K562 (cell line): Measurements from ENCODE around the gene NAT14. TPM values are rescaled to one million over a fixed set of nuclear protein-coding genes. Genes with fewer than 3 reads are reported as not detected.

Experiments used
- ATAC-seq: fragments of 200-7000 bp; cut with Tn5 transposase; 3 replicates; pipeline ENCODE4 v1.9.1; 2020; ENCODE audit warnings: moderate library complexity
- Bru-seq: library from RNA; stranded (reverse); fragments of 400-500 nt; gene quantifications from one replicate; lab custom pipeline; 2021; lab: Mats Ljungman, UMichigan
- BruChase-seq, 2 experiments: library from RNA; stranded (reverse); fragments of 400-500 nt; gene quantifications; one replicate each; lab custom pipeline; 2021; lab: Mats Ljungman, UMichigan
- BruUV-seq: library from RNA; stranded (reverse); fragments of 400-500 nt; replicated peaks from 2 replicates; lab custom pipeline; 2021; lab: Mats Ljungman, UMichigan
- CTCF ChIA-PET: fragments of 300-600 bp; formaldehyde crosslinking; extraction: SDS; loops from one replicate; lab custom pipeline; 2021; ENCODE audit warnings: low intra/inter-chr PET ratio; lab: Yijun Ruan, JAX
- POLR2A ChIA-PET: fragments of 300-600, 350-650 bp; sonication (Branson Sonifier 250); formaldehyde crosslinking; extraction: SDS; loops from one replicate; lab custom pipeline; 2021; ENCODE audit warnings: antibody characterized with exemption, inconsistent platforms; lab: Yijun Ruan, JAX
- DNase-seq, 4 experiments: peaks; one replicate each; pipeline versions ENCODE4 v3.0.0 to v3.0.0-alpha.2; 2011 to 2018; ENCODE audit warnings: low spot score in 3 of 4, mixed read lengths in 3 of 4; ENCODE audit errors: extremely low read depth in 1 of 4
- FAIRE-seq: peaks from 2 replicates; lab custom pipeline; 2011; peaks lifted over from hg19 to GRCh38; lab: Jason Lieb, UNC
- H2AFZ ChIP-seq: 2 replicates; pipeline ENCODE4 v1.6.0; 2011; ENCODE audit warnings: low read depth, low read length, control low read depth, inconsistent platforms
- H3K27ac ChIP-seq: fragments of 200-600 bp; 3 replicates; pipeline ENCODE4 v1.8.0; 2011; ENCODE audit warnings: low read depth, mild to moderate bottlenecking, control low read depth, inconsistent platforms, low read length, moderate library complexity, mixed read lengths; ENCODE audit errors: extremely low read depth
- H3K27me3 ChIP-seq, 2 experiments: fragments of 300-600 bp in 1 of 2; 2 replicates in 1 of 2; 3 replicates in 1 of 2; pipeline versions ENCODE4 v1.6.0 to v1.8.0; 2011; ENCODE audit warnings: inconsistent platforms in 2 of 2, low read length in 2 of 2, mild to moderate bottlenecking in 1 of 2, mixed read lengths in 1 of 2, moderate library complexity in 1 of 2; ENCODE audit not compliant: control insufficient read depth in 2 of 2, insufficient read depth in 2 of 2
- H3K36me3 ChIP-seq: fragments of 300-600 bp; 3 replicates; pipeline ENCODE4 v1.8.0; 2011; ENCODE audit warnings: mild to moderate bottlenecking, low read length, inconsistent platforms; ENCODE audit not compliant: control insufficient read depth, insufficient read depth
- H3K4me1 ChIP-seq, 2 experiments: fragments of 200-600 bp in 1 of 2; replicated peaks in 1 of 2; 2 replicates in 1 of 2; 3 replicates in 1 of 2; pipeline versions ENCODE4 v1.5.1 to v1.8.0; 2011; ENCODE audit warnings: inconsistent platforms in 2 of 2, low read length in 2 of 2, mild to moderate bottlenecking in 1 of 2, mixed read lengths in 1 of 2, moderate library complexity in 1 of 2; ENCODE audit not compliant: control insufficient read depth in 2 of 2, insufficient read depth in 2 of 2
- H3K4me2 ChIP-seq: 2 replicates; pipeline ENCODE4 v1.6.1; 2011; ENCODE audit warnings: low read length, control low read depth, inconsistent platforms, mixed read lengths; ENCODE audit not compliant: insufficient read depth
- H3K4me3 ChIP-seq: fragments of 200-600 bp; sonication (generic), shearing (Covaris generic); 2 replicates; pipeline ENCODE4 v1.5.1; 2016; ENCODE audit warnings: control low read depth, inconsistent platforms
- H3K79me2 ChIP-seq: fragments of 200-600 bp; 3 replicates; pipeline ENCODE4 v1.8.0; 2011; ENCODE audit warnings: low read length, inconsistent platforms; ENCODE audit not compliant: control insufficient read depth, insufficient read depth
- H3K9ac ChIP-seq, 2 experiments: 2 replicates each; pipeline versions ENCODE4 v1.6.0 to v1.6.1; 2011; ENCODE audit warnings: low read depth in 2 of 2, low read length in 2 of 2, control low read depth in 1 of 2, inconsistent platforms in 1 of 2, mild to moderate bottlenecking in 1 of 2, mixed read lengths in 1 of 2; ENCODE audit not compliant: insufficient read depth in 1 of 2
- H3K9me1 ChIP-seq: one replicate; pipeline ENCODE4 v1.6.0; 2011; ENCODE audit warnings: inconsistent platforms, mild to moderate bottlenecking, low read length, moderate library complexity; ENCODE audit not compliant: control insufficient read depth, insufficient read depth
- H3K9me3 ChIP-seq: replicated peaks from 2 replicates; pipeline ENCODE4 v1.5.1; 2011; ENCODE audit warnings: low read depth, low read length, inconsistent platforms; ENCODE audit not compliant: control insufficient read depth, insufficient read depth
- H4K20me1 ChIP-seq: replicated peaks from 2 replicates; pipeline ENCODE4 v1.6.1; 2011; ENCODE audit warnings: low read length, inconsistent platforms, mixed read lengths; ENCODE audit not compliant: control insufficient read depth, insufficient read depth
- CREB1 ChIP-seq, 2 experiments: sonication (generic) in 1 of 2; formaldehyde crosslinking in 1 of 2; IDR thresholded peaks; 2 replicates each; pipeline versions ENCODE4 v1.6.1 to v1.8.0; 2012 to 2022; ENCODE audit warnings: inconsistent platforms in 1 of 2, mild to moderate bottlenecking in 1 of 2, missing genetic modification reagents in 1 of 2, moderate library complexity in 1 of 2
- POLR2AphosphoS5 ChIP-seq: IDR thresholded peaks from 2 replicates; pipeline ENCODE4 v1.6.1; 2011; ENCODE audit warnings: mild to moderate bottlenecking, low read depth, low read length, moderate library complexity; ENCODE audit not compliant: control insufficient read depth, insufficient read depth
- POLR2B ChIP-seq: fragments of 450-650 bp; IDR thresholded peaks from 2 replicates; pipeline ENCODE4 v1.6.1; 2018; ENCODE audit warnings: low read depth; ENCODE audit not compliant: partially characterized antibody
- PTBP1 ChIP-seq: fragments of 200-400 bp; formaldehyde crosslinking; IDR thresholded peaks from 2 replicates; pipeline ENCODE4 v1.6.1; 2017; ENCODE audit warnings: low read depth, low read length
- RBM22 ChIP-seq: fragments of 200-400 bp; formaldehyde crosslinking; IDR thresholded peaks from 2 replicates; pipeline ENCODE4 v1.6.1; 2018; ENCODE audit warnings: low read length, low read depth; ENCODE audit not compliant: poor library complexity, severe bottlenecking
- RUNX1 ChIP-seq: sonication (generic); IDR thresholded peaks from 2 replicates; pipeline ENCODE4 v1.6.1; 2016; ENCODE audit warnings: antibody characterized with exemption, low read depth
- SAFB ChIP-seq: fragments of 200-400 bp; formaldehyde crosslinking; IDR thresholded peaks from 2 replicates; pipeline ENCODE4 v1.6.1; 2017; ENCODE audit warnings: low read depth, low read length, borderline replicate concordance
- VEZF1 ChIP-seq: fragments of 200-800 bp; sonication (Bioruptor generic); IDR thresholded peaks from 2 replicates; pipeline ENCODE4 v1.6.1; 2017; ENCODE audit warnings: missing genetic modification characterization, missing compliant biosample characterization
- WGBS: fragments of 100-300 bp; shearing (Covaris generic); methylation state at CpG from one replicate; pipeline ENCODE4 v1.1.6; 2016; ENCODE audit warnings: low coverage, mixed read lengths; ENCODE audit not compliant: insufficient coverage; ENCODE audit errors: missing lambda C conversion rate; 5-methylcytosine and 5-hydroxymethylcytosine counted together
- in situ Hi-C: fragments of 300-500 bp; cut with MboI; formaldehyde crosslinking; loops from 4 replicates; pipeline ENCODE4 v1.15.0; 2018; ENCODE audit warnings: inconsistent platforms, mixed read lengths
- intact Hi-C: fragments of 100-400 bp; cut with micrococcal nuclease; formaldehyde crosslinking; loops from 2 replicates; pipeline ENCODE4 v1.14.2; 2022
- long read RNA-seq, 3 experiments: library from polyadenylated mRNA in 2 of 3; library from RNA in 1 of 3; unstranded in 2 of 3; stranded (forward) in 1 of 3; transcript quantifications; one replicate each; pipeline ENCODE4 v2.0.0, GENCODE V29; 2019 to 2022
- polyA minus RNA-seq, 3 experiments: library from RNA; depleted of rRNA, polyadenylated mRNA; stranded (reverse); fragments of >200 nt; gene quantifications; 2 replicates each; pipeline ENCODE4 v1.2.3, GENCODE V29; 2011
- polyA plus RNA-seq, 8 experiments: library from polyadenylated mRNA; depleted of rRNA in 4 of 8; stranded (reverse) in 5 of 8; unstranded in 3 of 8; fragments of >200 nt; fragmentation: Nextera tagmentation in 2 of 8; fragmentation: Illumina TruSeq in 1 of 8; extraction: Ambion mirVana in 2 of 8; extraction: Trizol in 1 of 8; gene quantifications; 2 replicates each; pipeline versions ENCODE4 v1.2.1 to v1.2.3, GENCODE V29; 2011 to 2014; ENCODE audit warnings: inconsistent platforms in 1 of 8, missing spikeins in 1 of 8
- total RNA-seq, 7 experiments: library from RNA; depleted of rRNA in 6 of 7; stranded (reverse); fragments of >200 nt in 6 of 7; fragmentation: Illumina TruSeq in 2 of 7; extraction: Trizol in 2 of 7; gene quantifications; 2 replicates each; pipeline versions ENCODE4 v1.2.1 to v1.2.3, GENCODE V29; 2011 to 2021; ENCODE audit warnings: low replicate concordance in 1 of 7

Gene NAT14
- 27.4 and 88.5 TPM in 2 replicates for total RNA-seq (2011; cell fraction: chromatin; rRNA removed; ENCODE audit: low replicate concordance)
- 74.0 and 77.5 TPM in 2 replicates for total RNA-seq (2011; cell fraction: nucleolus; rRNA removed)
- total RNA-seq (2011; cell fraction: nucleoplasm; rRNA removed): 51.5 and 61.8 TPM in 2 replicates
- total RNA-seq (2014; rRNA removed): 43.8 and 46.5 TPM in 2 replicates
- total RNA-seq (2014; rRNA removed; fragmentation: Illumina TruSeq; extraction: Trizol): 14.4 and 21.6 TPM in 2 replicates
- total RNA-seq (2015; rRNA removed; fragmentation: Illumina TruSeq; extraction: Trizol): 25.3 and 25.7 TPM in 2 replicates
- total RNA-seq (2021): 70.6 and 77.0 TPM in 2 replicates
- polyA plus RNA-seq (2011; rRNA removed): 30.3 and 44.3 TPM in 2 replicates
- 45.6 and 55.9 TPM in 2 replicates for polyA plus RNA-seq (2011; cell fraction: cytosol; rRNA removed)
- 148 and 191 TPM in 2 replicates for polyA plus RNA-seq (2011; cell fraction: nucleus; rRNA removed)
- polyA plus RNA-seq (2012): 56.6 and 78.2 TPM in 2 replicates
- polyA plus RNA-seq (2014; fragmentation: Illumina TruSeq; extraction: Trizol): 26.7 and 33.2 TPM in 2 replicates
- polyA plus RNA-seq (2014; fragmentation: Nextera tagmentation; extraction: Ambion mirVana): 1 to 10 TPM; 2.4 to 4.6 TPM
- polyA plus RNA-seq (2014; rRNA removed): 61.7 and 62.8 TPM in 2 replicates
- 4.2 and 4.8 TPM in 2 replicates for polyA minus RNA-seq (2011; rRNA and poly(A)+ RNA removed)
- 11.3 and 12.9 TPM in 2 replicates for polyA minus RNA-seq (2011; cell fraction: cytosol; rRNA and poly(A)+ RNA removed)
- polyA minus RNA-seq (2011; cell fraction: nucleus; rRNA and poly(A)+ RNA removed): 12.3 and 16.9 TPM in 2 replicates
- percentile 77 among the genes with signal in this experiment for Bru-seq, nascent RNA
- percentile 76 among the genes with signal in this experiment for BruChase-seq, experiment 1, labeled RNA remaining after a 2-hour chase
- percentile 80 among the genes with signal in this experiment for BruChase-seq, experiment 2, labeled RNA remaining after a 6-hour chase
- long read RNA-seq, experiment 1, transcript NAT14-201 (3 exons, 1,536 nt): major isoform, 14 of 62 reads
- long read RNA-seq, experiment 1, partial matches to known transcripts: 0 of 62 reads
- long read RNA-seq, experiment 1, other reads (novel, unspliced or antisense): 46 of 62 reads
- long read RNA-seq, experiment 2, transcript NAT14-201 (3 exons, 1,536 nt): major isoform, 26 of 67 reads
- long read RNA-seq, experiment 2, transcript NAT14-204 (2 exons, 1,011 nt): minor isoform, 14 of 67 reads
- long read RNA-seq, experiment 2, partial matches to known transcripts: 5 of 67 reads
- long read RNA-seq, experiment 2, other reads (novel, unspliced or antisense): 22 of 67 reads
- long read RNA-seq, experiment 3, partial matches to known transcripts: 1 of 7 reads
- long read RNA-seq, experiment 3, other reads (novel, unspliced or antisense): 5 of 7 reads

DNA sequence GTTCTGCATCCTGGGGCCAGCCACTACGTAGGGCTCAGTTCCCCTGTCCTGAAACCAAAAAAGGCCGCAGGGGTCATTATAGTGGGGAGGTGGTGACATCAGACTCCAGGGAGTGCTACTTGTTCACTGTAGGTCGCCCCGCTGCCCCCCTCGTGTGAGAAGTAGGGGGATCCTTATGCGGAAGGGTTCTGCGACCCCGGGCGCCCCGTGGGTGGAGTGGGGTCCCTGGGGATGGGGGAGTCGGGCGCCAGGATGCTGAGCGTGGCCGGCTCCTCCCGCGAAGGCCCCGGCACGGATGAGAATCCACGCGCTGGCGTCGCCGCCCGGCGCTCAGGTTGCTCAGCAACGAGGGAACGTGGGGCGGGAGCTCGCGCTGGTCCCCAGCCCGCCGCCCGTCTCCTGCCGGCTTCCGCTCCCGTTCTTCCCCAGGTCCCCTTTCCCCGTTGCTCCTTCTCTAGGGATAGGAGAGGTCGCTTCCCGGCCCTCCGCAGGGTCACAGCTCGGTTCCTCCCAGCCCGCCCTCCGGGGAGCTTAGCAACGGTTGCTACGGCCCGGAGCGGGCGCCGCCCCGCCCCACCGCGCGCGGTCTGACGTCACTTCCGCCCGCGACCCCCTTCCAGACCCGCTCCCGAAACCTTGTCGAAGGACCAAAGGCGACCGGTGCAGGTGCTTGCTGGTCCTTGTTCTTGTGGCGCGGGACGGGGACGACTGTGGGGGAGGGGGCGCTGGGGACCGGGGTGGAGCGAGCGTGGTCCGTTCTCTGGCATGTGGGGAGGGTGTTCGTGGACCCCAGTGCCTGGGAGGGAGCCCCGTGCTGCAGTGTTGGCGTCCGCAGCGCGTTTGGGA is at the start of gene NAT14:
NAT14 (plus strand) TSS at position 596 of the 846 bp plus-strand sequence. CDS start 521 bp downstream, outside the sequence.
- H3K4me2 ChIP-seq: peak within 1 kb of the TSS; percentile 87
- DNase-seq: peak; percentile 83 to 91 (median 90)
- intact Hi-C loops: no loop called here
- H3K27me3 ChIP-seq: no peaks in the 10 kb centered on the region
- in situ Hi-C loops: no loop called here
- WGBS: 14% methylated on average over 36 of the region's 78 CpGs
- ChIA-PET CTCF (no interaction called here), POLR2A (interaction anchor here (0.7 to 3.6 kb wide), 8 partner anchors 9 to 308 kb away, joined by 3 to 30 read pairs (median 6); partner anchors contain the start of genes ZNF628 and ZNF865)
- H3K27ac ChIP-seq: peak within 1 kb of the TSS; percentile 83
- FAIRE-seq: peak; percentile 6
- ATAC-seq: peak; percentile 83
- peaks cover 32% of the 10 kb centered on the region; the same call in 2 of the 3 replicates for H3K36me3 ChIP-seq
- H3K9me3 ChIP-seq: no peaks in the 10 kb centered on the region
- H2AFZ ChIP-seq: peak within 1 kb of the TSS; percentile 81
- peak within 1 kb of the TSS; percentile 80 for H3K4me3 ChIP-seq
- H3K79me2 ChIP-seq: peaks cover 12% of the 10 kb centered on the region
- peaks cover 25 to 70% of the 10 kb centered on the region in 2 experiments for H3K4me1 ChIP-seq
- H3K9ac ChIP-seq: peak within 1 kb of the TSS; percentile 82 to 98
- BruUV-seq: no TSS peak
- no peaks in the 10 kb centered on the region for H3K9me1 ChIP-seq
- no peaks in the 10 kb centered on the region for H4K20me1 ChIP-seq
- TF ChIP-seq SAFB (peak; percentile 68; the same call in 1 of the 2 replicates), CREB1 (IDR thresholded peaks at IDR 0.05) (peak; percentile 83), CREB1 (CRISPR knock-in tag; IDR thresholded peaks at IDR 0.05) (peak; percentile 94), POLR2AphosphoS5 (peak; percentile 54; the same call in 1 of the 2 replicates), VEZF1 (CRISPR knock-in tag) (peak; percentile 96), PTBP1 (0 out of 2 replicates have a peak, but pooled peaks have one; percentile 20), POLR2B (peak; percentile 50), RBM22 (peak; percentile 89), RUNX1 (no peak)
